CD4-positive, alpha-beta T cell treated with Interleukin-2 at 100 ng/mL for 4 hours (primary cell): ENCODE measurements around the gene KMT2E.
"Not testable (repeated sequence)": the region's sequence is repeated elsewhere in the genome, so short reads cannot be mapped to it uniquely, and the experiment has no call there.

Source experiments
- DNase-seq: peaks from one replicate; pipeline ENCODE4 v3.0.0-alpha.2; 2020; ENCODE audit warnings: low spot score

KMT2E gene

GRCh38 chr7:105013816-105014692, at the start of gene KMT2E:
Gene KMT2E (plus strand): TSS chr7:105014205. CDS start chr7:105040953, 26,748 bp downstream.
- peak; percentile 94 for DNase-seq

GRCh38 chr7:104964626-104965236, 49.3 kb upstream of the KMT2E start:
- no peak for DNase-seq

GRCh38 chr7:104966022-104966421, 48.0 kb upstream of the KMT2E start:
- no peak for DNase-seq

- no peak for DNase-seq
These were observed 46.9 kb upstream of the KMT2E start for GRCh38 chr7:104967088-104967487.

- DNase-seq: no peak
These were observed 46.4 kb upstream of the KMT2E start for GRCh38 chr7:104967595-104967994.

- DNase-seq: no peak
These were observed 45.4 kb upstream of the KMT2E start for GRCh38 chr7:104968648-104969047.

GRCh38 chr7:104969183-104969582, 44.8 kb upstream of the KMT2E start:
- DNase-seq: no peak

- no peak for DNase-seq
These were observed 42.5 kb upstream of the KMT2E start for GRCh38 chr7:104971290-104972071.

- no peak for DNase-seq
These were observed 41.5 kb upstream of the KMT2E start for GRCh38 chr7:104972500-104972899.

GRCh38 chr7:104973227-104973626, 40.8 kb upstream of the KMT2E start:
- DNase-seq: no peak

GRCh38 chr7:104973909-104974415, 40.0 kb upstream of the KMT2E start:
- DNase-seq: no peak

GRCh38 chr7:104975553-104975952, 38.5 kb upstream of the KMT2E start:
- not testable (repeated sequence) for DNase-seq

- DNase-seq: no peak
These were observed 36.9 kb upstream of the KMT2E start for GRCh38 chr7:104976966-104977636.

- DNase-seq: no peak
These were observed 35.5 kb upstream of the KMT2E start for GRCh38 chr7:104978460-104978859.

- DNase-seq: no peak
These were observed 34.7 kb upstream of the KMT2E start for GRCh38 chr7:104979167-104979841.

- no peak for DNase-seq
These were observed 33.6 kb upstream of the KMT2E start for GRCh38 chr7:104980440-104980839.

GRCh38 chr7:104980841-104981671, 32.9 kb upstream of the KMT2E start:
- DNase-seq: peak; percentile 80

GRCh38 chr7:104981672-104982037, 32.4 kb upstream of the KMT2E start:
- DNase-seq: no peak

GRCh38 chr7:104982308-104983075, 31.5 kb upstream of the KMT2E start:
- DNase-seq: no peak
